Measurements from ENCODE around the gene TMEM132D.

The TMEM132D gene

DNA sequence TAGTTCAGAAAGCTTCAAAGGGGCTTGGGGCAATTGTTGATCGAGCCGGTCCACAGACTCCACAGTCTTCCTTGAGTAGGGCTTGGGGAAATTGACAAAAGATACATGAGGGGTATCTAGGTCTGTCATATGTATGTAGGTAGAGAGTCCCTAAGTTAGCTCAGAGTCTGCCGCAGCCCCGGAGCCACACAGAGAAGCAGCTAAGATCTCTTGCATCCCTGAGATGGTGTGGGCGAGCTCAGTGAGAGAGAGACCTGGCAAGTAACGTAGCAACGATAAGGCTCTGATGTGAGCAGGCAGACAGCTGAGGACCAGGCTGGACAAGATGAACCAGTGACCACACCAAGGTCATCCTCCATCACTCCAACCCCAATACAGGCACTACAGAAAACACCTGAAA is 297.6 kb downstream of the TMEM132D start:
- no peak for DNase-seq (ENCODE audit: extremely low read depth in 1 of 2, low read depth in 1 of 2)

DNA sequence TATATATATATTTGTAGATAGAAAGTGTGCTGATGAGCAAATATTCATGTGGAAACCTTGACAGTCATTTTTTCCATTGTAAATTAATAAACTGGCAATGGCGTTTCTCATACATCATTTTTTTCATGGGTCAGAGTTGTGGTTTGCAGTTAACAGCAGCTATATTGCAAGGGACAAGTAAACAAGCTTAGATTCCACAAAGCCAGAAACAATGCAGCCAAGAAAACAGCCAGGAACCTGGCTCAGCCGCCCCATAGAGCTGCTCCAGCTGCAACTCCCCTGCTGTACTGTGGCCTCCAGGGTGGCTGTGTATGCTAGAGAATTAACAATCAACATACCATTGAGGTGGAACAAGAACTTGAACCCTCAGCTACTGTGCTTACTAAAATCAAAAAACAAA is 298.2 kb downstream of the TMEM132D start:
- no peak for DNase-seq (ENCODE audit: extremely low read depth in 1 of 2, low read depth in 1 of 2)

DNA sequence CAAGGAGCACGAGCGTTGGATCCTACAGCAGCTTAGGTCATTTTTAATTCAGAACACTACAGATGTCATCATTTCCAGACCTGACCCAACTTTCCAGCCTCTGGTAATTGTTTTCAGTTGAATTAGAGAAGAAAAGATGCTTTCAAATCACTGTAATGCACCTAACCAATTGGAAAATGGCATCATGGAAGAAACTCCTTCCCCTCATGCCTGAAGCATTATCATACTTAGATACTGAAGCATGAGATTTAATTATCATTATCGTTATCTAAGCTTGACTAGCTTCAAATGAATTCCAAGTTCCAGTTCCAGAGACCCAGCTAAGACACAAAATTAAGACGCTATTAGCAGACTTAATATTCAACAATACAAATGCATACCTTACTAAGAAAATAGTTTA is 299.3 kb downstream of the TMEM132D start:
- no peak for DNase-seq (ENCODE audit: extremely low read depth in 1 of 2, low read depth in 1 of 2)

DNA sequence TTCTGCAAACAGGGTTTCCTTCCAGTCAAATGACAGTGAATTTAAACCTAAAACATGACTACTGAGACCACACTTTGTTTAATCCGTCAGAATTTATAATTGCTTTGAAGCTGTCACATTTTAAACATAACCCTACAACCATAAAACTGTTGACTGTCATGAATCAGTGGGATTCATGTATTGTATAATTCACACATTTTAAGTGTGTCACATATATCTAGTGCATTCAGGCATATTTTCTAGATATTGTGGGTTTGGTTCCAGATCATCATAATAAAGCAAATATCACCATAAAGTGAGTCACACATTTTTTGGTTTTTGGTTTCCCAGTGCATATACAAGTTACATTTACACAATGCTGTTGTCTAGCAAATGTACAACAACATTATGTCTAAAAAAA is 304.4 kb downstream of the TMEM132D start:
- DNase-seq (ENCODE audit: extremely low read depth in 1 of 2, low read depth in 1 of 2): no peak

DNA sequence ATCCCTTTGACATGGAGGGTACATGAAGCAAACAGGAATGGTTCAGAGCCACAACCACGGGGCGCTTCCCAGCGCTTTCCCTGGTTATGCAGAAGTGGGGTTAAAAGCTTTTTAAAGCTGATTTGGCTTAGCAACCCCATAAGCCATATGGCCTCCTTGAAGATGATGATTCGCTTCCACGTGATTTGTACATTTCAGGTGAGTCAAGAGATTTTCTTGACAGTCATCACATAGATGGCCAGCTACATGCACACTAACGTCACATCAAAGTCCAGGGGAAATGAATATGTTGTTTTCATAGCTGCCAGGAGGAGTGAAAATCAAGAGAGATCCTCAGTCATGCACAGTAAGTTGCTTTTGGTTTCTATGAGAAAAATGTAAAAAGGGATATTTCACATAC is 309.7 kb downstream of the TMEM132D start:
- no peak for DNase-seq (ENCODE audit: extremely low read depth in 1 of 2, low read depth in 1 of 2)

DNA sequence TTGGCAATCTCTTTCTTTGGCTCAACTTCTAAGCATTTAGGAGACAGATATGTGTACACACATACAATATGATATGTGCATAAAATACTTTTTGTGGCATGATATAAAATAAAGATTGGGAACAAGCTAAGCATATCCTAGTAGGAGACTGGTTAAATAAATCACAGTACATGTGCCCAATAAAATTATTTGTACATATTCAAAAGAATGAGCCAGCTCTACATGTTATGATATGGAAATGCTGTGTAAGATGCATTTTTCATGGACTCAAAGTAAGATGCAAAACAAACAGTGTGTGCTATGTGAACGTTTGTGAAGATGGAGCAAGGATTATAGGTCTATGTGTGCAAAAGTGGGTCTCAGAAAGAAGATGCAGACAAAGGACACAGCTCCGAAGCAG is 311.4 kb downstream of the TMEM132D start:
- DNase-seq (ENCODE audit: extremely low read depth in 1 of 2, low read depth in 1 of 2): no peak

DNA sequence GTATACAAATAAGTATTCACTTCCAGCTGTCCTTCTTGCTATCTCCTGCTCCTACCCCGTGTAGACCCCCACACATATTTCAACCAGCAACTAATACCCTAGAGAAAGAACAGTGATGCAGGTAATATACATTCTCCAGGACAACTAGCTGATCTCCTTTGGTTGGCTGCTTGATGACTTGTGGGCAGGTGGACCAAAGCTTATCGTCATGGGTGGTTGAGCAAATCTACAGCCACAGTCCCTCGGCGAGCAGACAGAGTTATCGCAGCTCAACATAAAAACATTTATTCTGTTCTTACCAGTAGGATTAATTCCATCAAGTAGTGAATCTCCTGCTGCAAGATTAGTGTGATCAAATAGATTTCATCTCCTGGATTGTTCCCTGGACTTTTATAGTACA is 314.3 kb downstream of the TMEM132D start:
- no peak for DNase-seq (ENCODE audit: extremely low read depth in 1 of 2, low read depth in 1 of 2)

DNA sequence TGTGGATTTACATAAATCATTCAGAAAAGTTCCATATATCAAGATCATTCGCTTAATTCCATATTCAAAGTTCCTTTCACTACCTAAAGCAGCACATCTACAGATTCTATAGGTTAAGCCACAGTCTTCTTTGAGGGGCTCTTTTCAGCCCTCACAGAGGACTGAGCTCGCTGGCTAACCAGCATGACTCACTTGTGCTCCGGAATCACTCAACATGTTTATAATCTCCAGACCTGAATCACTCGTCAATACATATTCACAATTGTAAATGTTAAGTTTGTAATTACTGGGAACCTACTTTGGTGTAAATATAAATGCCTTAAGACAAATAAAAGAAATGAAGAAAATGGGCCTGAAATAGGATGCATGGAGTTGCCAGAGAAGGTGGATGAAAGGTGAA is 315.7 kb downstream of the TMEM132D start:
- DNase-seq (ENCODE audit: extremely low read depth in 1 of 2, low read depth in 1 of 2): no peak

DNA sequence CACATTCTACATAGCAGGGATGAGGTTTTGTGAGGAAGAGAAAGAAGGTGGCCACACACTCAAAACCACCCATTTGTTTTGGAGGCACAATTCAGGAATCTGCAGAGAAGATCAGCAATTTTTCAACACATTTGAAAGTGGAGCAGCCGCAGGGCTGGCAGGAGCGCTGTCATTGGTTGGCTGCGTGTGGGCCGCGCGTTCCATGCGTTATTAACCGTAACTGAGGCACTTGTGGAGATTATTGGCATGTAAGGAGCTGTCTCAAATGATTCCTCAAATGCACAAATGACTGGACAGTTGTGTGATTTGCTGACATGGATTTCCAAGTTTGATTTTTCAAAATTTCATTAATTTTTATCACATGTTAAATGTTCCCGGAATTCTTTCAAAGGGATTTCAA is 318.5 kb downstream of the TMEM132D start:
- DNase-seq (ENCODE audit: extremely low read depth in 1 of 2, low read depth in 1 of 2): no peak

DNA sequence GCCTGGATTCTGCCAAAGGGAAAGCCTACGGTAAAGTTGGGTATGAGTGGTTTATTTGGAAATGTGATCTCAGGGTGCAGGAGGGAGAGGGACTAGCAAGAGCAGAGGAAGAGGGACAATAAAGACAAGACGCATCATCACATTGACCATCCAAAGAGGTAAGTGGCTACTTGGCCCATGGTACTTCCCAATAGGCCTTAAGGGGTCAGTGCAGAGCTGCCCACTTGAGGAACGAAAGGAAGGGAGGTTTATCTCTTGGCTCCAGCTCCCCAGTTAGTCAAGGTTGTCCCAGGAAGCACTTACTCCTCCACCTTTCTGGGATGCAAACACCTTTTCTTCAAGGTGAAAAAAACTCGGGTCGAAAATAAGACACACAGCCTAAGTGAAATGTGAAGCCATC is 323.9 kb downstream of the TMEM132D start:
- no peak for DNase-seq (ENCODE audit: extremely low read depth in 1 of 2, low read depth in 1 of 2)

DNA sequence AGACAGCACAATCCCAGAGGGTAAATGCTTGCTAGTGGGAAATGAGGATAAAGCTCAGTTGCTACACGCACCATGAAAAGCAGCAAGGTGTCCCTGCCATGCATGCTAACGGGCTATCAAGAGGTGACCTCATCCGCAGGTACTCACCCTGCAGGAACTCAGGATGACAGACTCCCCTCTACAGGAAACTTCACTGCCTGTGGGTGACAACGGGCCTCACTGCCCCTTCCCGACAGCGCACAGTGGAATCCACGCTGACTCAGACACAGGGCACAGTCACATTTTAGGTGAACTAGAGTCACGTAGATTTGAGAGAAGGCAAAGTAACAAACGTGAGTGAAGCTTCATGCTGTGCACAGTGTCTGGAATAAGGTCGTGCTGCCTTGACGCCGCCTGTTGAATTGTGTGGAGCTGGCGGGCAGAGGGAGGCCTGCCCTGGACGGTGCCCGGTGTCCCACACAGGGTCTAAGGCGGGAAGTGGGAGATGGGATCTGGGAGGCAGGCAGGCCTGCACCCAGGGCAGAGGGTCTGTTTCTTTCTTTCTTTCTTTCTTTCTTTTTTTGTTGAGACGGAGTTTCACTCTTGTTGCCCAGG is 331.8 kb downstream of the TMEM132D start:
- DNase-seq (ENCODE audit: extremely low read depth in 1 of 2, low read depth in 1 of 2): no peak

DNA sequence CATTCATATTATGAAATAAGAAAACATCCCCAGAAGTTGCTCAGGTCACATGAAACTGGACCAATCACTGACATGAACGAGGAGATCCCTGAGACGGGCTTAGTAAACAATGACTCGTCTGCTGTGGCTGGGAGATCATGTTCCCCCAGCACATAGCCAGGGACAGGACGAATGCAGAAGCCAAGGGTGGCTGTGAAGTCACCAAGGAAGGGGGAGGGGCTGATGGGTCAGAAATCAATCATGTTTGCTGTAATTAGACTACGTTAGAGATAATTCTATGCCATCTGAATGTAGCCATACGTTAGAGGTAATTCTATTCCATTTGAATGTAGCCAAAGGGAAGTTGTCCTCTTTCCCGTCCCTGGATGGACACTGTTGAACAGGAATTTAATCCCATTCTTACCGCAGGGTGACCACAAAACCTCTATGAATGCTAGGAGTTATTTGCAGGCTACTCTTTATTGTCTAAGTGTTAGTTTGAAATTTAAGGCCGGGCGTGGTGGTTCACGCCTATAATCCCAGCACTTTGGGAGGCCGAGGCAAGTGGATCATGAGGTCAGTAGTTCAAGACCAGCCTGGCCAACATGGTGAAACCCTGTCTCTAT is 332.9 kb downstream of the TMEM132D start:
- DNase-seq (ENCODE audit: extremely low read depth in 1 of 2, low read depth in 1 of 2): no peak

DNA sequence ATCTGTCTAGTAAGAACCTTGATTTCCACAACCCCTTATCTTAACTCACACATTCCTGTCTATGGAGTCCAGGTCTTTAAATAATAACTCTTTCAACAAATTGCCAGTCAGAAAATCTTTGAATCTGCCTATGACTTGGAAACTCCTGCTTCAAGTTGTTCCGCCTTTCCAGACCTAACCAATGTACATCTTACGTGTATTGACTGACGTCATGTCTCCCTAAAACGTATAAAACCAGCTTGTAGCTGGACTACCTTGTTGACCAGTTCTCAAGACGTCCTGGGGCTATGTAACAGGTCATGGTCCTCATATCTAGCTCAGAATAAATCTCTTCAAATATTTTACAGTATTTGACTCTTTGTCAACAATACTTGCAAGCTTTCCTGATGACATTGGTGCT is 337.0 kb downstream of the TMEM132D start:
- DNase-seq (ENCODE audit: extremely low read depth in 1 of 2, low read depth in 1 of 2): no peak

DNA sequence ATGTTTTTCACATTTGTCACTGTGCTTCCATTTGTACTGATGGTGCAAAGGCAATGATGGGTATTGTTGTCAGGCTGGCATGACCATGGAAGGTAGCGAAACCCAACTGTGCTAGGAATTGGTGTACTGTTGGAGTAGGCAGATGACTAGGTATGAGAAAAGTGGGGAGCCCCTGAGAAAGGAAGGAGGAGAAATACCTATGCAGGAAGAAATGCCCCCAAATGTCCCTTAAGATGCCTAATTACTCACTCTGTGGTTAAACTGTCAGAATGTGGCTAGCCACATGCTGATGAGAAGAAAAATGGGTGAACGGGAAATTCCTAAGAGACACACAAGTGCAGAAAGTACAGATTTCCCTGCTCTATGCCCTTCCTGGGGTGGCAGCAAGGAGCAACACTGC is 339.1 kb downstream of the TMEM132D start:
- DNase-seq (ENCODE audit: extremely low read depth in 1 of 2, low read depth in 1 of 2): no peak

DNA sequence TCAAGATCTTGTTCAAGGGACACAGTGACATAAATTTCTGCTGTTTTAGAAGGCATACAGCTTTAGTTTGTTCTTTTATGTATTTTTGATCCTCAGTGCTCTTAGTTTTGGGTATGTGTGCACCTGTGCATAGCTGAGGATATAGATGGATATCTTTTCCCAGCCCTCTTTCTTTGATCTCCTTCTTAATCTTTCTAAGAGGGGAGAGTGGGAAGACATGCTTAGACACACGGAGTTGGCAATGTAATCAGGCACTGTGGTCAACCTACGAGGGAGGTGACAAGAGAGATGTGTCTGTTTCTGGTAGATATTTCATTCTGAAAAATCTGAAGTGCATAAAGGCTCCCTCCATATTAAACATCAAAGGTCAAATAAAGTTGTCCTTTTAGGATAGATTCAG is 340.6 kb downstream of the TMEM132D start:
- DNase-seq (ENCODE audit: extremely low read depth in 1 of 2, low read depth in 1 of 2): no peak

DNA sequence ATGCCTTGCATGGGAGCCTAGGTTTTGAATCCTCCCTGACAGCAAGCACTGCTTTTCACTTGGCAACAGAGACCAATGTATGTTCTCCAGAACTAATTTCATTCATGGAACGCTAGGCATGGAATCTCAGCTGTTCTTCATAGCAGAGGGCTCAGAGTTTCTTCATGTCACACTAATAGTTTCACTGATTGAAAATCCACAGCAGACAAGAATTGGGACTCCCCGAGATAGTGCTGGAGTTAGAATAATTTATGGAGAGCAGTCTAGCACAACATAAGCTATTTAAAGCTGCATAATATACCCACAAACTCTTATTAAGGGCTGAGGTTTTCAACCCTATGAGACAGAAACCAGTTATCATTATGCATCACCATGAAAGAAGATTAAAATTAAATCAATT is 342.5 kb downstream of the TMEM132D start:
- DNase-seq (ENCODE audit: extremely low read depth in 1 of 2, low read depth in 1 of 2): no peak

DNA sequence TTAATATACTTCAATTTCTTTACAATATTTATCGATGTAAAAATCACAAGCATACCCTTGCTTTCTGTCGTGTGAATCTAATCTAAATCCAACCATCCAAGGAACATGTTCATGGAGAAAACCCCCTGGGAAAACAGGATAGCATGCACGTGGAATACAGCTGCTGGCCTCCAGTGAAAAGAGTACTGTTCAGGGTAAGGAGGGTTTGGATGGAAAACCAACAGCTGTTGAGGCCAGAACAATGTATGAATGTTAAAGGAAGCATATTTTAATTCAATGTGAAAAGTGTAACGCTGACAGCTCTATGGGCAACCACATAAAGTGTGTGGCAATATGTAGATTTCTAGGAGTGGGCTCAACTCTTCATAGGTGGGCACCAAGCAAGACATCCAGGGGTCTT is 344.0 kb downstream of the TMEM132D start:
- no peak for DNase-seq (ENCODE audit: extremely low read depth in 1 of 2, low read depth in 1 of 2)

DNA sequence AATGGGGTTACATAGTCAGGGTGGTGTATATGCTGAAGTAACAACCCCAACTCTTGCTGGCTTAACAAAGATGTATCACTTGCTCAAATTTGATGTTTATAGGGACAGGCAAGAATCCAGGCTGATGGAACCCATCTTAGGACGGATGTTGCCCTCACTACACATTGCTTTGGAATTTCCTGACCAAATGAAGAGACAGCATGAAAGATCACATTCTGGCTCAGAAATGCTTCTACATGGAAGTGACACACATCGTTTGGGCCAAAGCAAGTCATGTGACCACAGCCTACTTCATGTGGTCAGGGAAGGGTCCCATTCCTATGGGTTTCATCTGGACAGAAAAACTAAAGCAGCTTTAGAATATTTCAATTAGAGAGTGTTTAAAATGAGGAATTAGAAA is 345.8 kb downstream of the TMEM132D start:
- DNase-seq (ENCODE audit: extremely low read depth in 1 of 2, low read depth in 1 of 2): no peak

DNA sequence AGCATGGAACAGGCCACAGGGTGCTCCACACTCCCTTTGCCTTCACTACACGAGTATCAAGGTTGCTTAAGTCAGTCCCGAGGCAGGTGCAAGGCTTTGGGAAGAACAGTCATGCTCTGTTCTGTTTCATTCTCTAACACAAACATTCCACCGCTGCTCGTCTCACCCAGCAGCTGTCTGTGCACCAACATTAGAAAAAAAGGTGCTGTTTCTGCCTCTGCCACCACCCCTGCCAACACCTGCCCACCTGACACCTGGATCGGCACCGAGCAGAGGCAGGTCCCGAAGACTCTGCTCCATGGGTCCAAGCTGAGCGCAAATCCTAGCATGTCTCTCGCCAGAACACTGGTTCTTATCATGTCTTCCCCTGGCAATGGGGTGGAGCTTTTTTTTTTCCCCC is 347.7 kb downstream of the TMEM132D start:
- no peak for DNase-seq (ENCODE audit: extremely low read depth in 1 of 2, low read depth in 1 of 2)

DNA sequence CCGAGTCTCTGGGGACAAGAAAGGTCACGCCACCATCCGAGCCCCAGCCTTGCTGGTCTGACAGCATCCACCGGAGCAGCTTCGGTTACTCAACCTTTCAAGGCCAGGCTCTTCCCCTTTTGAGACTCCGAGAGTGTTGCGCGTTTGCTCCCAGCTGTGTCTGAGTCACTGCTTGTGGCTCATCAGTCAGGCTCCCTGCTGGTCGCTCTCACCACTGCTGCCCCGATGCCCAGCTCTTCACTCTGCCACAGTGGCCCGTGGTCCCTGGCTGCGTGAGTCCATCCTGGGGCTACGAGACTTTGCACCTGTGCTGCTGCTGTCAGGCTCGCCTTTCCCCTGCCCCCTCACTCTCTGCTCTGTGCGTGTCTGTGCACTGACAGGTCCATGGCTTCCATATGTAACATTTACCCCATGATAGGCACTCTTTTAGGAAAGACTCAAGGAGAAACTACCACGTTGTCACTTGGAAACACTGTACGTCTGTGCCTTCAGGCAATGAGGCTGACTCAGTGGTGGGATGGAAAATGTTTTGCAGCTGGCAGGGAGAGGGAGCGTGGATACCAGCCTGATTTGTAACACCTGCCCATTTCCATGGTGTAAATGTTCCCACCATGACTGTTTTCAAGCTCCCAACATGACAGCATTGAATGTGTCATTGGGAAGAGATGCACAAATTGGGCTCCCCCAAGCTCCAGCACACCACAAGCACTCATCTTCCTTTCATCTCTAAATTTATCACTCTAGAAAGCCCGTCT is 350.7 kb downstream of the TMEM132D start:
- no peak for DNase-seq (ENCODE audit: extremely low read depth in 1 of 2, low read depth in 1 of 2)

DNA sequence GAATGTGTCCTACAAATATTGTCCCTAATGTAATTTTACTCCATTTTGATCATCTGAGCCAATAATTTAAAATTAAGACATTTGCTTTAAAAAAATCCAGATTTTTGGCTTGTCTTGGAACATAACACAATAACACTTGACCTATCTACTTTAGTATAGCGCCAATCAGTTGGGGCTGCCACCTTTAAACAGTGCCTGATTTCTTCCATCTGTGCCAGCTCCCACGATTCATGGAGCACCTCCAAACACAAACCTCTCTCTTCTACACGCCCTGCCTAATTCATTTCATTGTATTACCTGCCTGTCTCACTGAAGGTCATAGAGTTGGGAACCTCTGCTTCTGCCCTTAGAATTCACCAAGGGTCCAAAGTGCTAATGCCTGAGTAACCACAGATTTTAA is 352.4 kb downstream of the TMEM132D start:
- no peak for DNase-seq (ENCODE audit: extremely low read depth in 1 of 2, low read depth in 1 of 2)

DNA sequence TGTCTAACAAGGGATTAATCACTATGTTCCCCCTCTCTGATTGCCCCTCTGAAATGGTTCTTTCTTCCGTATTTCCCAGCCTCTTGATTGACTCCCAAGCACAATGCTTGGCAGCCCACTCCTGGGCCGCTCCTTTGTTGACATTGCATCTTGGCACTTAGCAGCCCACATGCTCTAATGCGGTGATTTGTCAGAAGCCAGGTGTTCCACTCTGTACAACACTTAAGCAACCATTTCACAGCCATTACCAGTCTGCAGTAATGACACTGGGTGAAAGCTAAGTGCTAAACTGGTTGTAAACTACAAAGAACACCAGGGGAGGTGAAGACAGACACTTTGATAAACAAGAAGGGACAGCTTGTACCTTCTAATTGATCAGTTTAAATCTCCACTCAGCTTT is 353.5 kb downstream of the TMEM132D start:
- no peak for DNase-seq (ENCODE audit: extremely low read depth in 1 of 2, low read depth in 1 of 2)

DNA sequence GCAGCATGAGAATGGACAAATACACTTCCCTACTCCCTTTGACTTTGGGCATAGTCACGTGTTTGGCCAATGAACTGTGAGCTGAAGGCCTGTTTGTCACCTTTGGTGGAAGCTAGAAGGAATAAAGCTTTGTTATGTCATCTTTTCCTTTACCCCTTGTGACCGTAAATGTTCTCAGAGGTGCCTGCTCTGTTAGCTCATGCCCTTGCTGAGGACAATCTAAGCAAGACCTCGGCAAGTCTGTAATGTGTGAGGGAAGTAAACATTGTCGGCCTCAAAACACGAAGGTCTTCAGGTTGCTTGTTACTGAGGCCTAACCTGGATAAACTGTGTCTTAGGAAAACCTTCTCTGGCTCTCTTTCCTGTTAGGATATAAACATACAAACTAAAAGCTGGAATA is 354.2 kb downstream of the TMEM132D start:
- no peak for DNase-seq (ENCODE audit: extremely low read depth in 1 of 2, low read depth in 1 of 2)

Data from stimulated activated CD8-positive, alpha-beta memory T cell treated with anti-CD3 and anti-CD28 coated beads, Interleukin-7, amount 100 ng/mL, for 48 hours (primary cell).